CD4-positive, alpha-beta T cell (primary cell): ENCODE results near the gene CINP. TPM values are rescaled to one million over a fixed set of nuclear protein-coding genes. Genes with fewer than 3 reads are reported as not detected.

Source experiments
- ATAC-seq: fragments of 200-7000 bp; cut with Tn5 transposase; one replicate; pipeline ENCODE4 v1.10.0; 2022; ENCODE audit warnings: mild to moderate bottlenecking; ENCODE audit not compliant: poor library complexity
- CTCF ChIA-PET: fragments of 350-600 bp; sonication (Branson Sonifier 250); formaldehyde crosslinking; loops from one replicate; lab custom pipeline; 2021; ENCODE audit warnings: antibody characterized with exemption, inconsistent platforms; lab: Charles Lee
- POLR2A ChIA-PET: fragments of 350-600 bp; sonication (Branson Sonifier 250); formaldehyde crosslinking; loops from one replicate; lab custom pipeline; 2021; ENCODE audit warnings: antibody characterized with exemption, inconsistent platforms; lab: Charles Lee
- DNase-seq, 14 experiments: peaks; one replicate each; pipeline ENCODE4 v3.0.0-alpha.2; 2013 to 2020; ENCODE audit warnings: mixed read lengths in 2 of 14
- H3K27ac ChIP-seq, 2 donors: one replicate each; pipeline versions ENCODE4 v1.5.1 to v1.7.0; 2013; ENCODE audit warnings: low read length in 2 of 2, low read depth in 1 of 2, mild to moderate bottlenecking in 1 of 2
- H3K27me3 ChIP-seq, 2 experiments: 1 replicate in 1 of 2; 2 replicates in 1 of 2; pipeline versions ENCODE4 v1.6.1 to v1.7.0; 2013; ENCODE audit warnings: low read length in 2 of 2, control low read depth in 1 of 2, mild to moderate bottlenecking in 1 of 2, moderate library complexity in 1 of 2; ENCODE audit not compliant: insufficient read depth in 2 of 2, control insufficient read depth in 1 of 2
- H3K36me3 ChIP-seq: one replicate; pipeline ENCODE4 v1.6.1; 2013; ENCODE audit warnings: low read length, control low read depth; ENCODE audit not compliant: insufficient read depth
- H3K4me1 ChIP-seq: one replicate; pipeline ENCODE4 v1.6.1; 2013; ENCODE audit warnings: low read length, control low read depth; ENCODE audit not compliant: insufficient read depth
- H3K4me3 ChIP-seq: one replicate; pipeline ENCODE4 v1.5.1; 2013; ENCODE audit warnings: mild to moderate bottlenecking, low read length, moderate library complexity
- H3K9me3 ChIP-seq, 2 experiments: 1 replicate in 1 of 2; 2 replicates in 1 of 2; pipeline versions ENCODE4 v1.6.1 to v1.7.0; 2013; ENCODE audit warnings: low read length in 2 of 2, mild to moderate bottlenecking in 2 of 2, control low read depth in 1 of 2, moderate library complexity in 1 of 2; ENCODE audit not compliant: control insufficient read depth in 1 of 2, insufficient read depth in 1 of 2
- H3K27ac Mint-ChIP-seq: one replicate; pipeline ENCODE4 v1.8.0; 2020; ENCODE audit warnings: mixed read lengths
- H3K27me3 Mint-ChIP-seq: one replicate; pipeline ENCODE4 v1.8.0; 2021; ENCODE audit warnings: mixed read lengths
- H3K36me3 Mint-ChIP-seq: one replicate; pipeline ENCODE4 v1.8.0; 2021; ENCODE audit warnings: low read depth, mixed read lengths
- H3K4me1 Mint-ChIP-seq: one replicate; pipeline ENCODE4 v1.8.0; 2021; ENCODE audit warnings: low read depth, mixed read lengths
- H3K4me3 Mint-ChIP-seq: one replicate; pipeline ENCODE4 v1.8.0; 2020; ENCODE audit warnings: mild to moderate bottlenecking, mixed read lengths
- H3K9me3 Mint-ChIP-seq: one replicate; pipeline ENCODE4 v1.8.0; 2020; ENCODE audit warnings: mixed read lengths
- intact Hi-C, 2 experiments: fragments of 100-400 bp; cut with DNase I in 1 of 2; cut with micrococcal nuclease in 1 of 2; formaldehyde crosslinking; loops; one replicate each; pipeline versions ENCODE4 v1.15.1 to v1.9.0; 2023 to 2025; cut with DNase I, micrococcal nuclease
- total RNA-seq, 174 experiments: library from RNA in 2 of 174; stranded (reverse) in 2 of 174; gene quantifications; one replicate each; pipeline ENCODE4 v1.2.3 and lab custom pipeline; 2021 to 2026
- TF ChIP-seq, protein P1 (sequence below): fragments of 200-600 bp; IDR thresholded peaks from one replicate; pipeline ENCODE4 v1.8.0; 2022; ENCODE audit warnings: antibody characterized with exemption, mild to moderate bottlenecking

The CINP gene
- total RNA-seq, 2 experiments from 2014 or later, result 12.6 to 14.5 TPM

DNA sequence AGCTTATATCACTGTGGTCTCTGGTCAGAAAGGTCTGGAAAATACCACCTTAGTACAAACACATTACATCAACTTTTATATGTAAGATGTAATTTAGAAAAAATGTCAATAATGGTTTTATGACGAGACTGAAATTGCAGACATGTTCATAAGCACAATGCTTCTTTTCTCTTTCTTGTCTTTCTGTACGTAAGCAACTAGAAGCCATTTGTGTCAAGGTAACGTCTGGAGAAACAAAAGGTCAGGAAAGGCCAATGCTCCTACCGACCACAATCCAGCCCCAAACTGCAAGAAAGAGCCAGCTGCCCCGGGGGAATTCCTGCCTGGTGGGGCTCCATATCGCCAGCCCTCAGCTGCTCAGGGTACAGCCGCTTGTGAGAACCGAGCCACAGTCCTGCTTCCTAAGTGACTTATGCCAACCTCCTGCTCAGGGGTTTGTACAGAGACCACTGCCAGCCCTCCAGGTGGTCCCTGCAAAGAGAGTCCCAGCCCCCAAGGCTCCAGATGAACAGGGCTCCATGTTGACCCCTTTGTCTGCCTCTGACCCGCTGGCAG is 36.8 kb downstream of the CINP start:
- intact Hi-C loops, result no loop called here

DNA sequence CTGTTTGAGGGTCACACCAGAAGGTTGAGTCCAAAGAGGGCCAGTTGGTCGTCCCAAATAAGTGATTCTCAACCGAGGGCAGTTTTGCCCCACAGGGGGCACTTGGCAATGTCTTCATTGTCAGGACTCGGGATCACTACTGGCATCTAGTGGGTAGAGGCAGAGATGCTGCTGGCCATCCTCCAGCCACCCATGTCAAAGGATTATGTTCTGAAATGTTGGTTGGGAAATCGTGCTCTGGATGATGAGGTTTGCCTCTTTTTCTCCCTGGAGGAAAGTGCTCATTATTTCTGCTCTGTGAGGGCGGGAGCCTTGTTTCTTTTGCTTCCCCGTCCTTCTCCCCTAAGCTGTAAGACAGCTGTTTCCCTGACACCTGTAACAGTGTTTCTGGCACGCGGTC is 39.6 kb downstream of the CINP start:
- Mint-ChIP-seq H3K36me3 (peaks cover 27% of the 10 kb centered on the region), H3K4me3 (peak overlapping the region; percentile 75), H3K4me1 (peaks cover 27% of the 10 kb centered on the region), H3K27ac (peak overlapping the region; percentile 100), H3K9me3 (no peaks in the 10 kb centered on the region), H3K27me3 (peaks cover 6% of the 10 kb centered on the region)
- ChIA-PET POLR2A (no interaction called here), CTCF (no interaction called here)
- Histone ChIP-seq H3K4me1 (peaks cover 27% of the 10 kb centered on the region), H3K27ac (no peak overlapping the region), H3K36me3 (no peaks in the 10 kb centered on the region), H3K27me3 (no peaks in the 10 kb centered on the region), H3K9me3 (no peaks in the 10 kb centered on the region), H3K4me3 (no peak overlapping the region)
- TF ChIP-seq, protein P1, sequence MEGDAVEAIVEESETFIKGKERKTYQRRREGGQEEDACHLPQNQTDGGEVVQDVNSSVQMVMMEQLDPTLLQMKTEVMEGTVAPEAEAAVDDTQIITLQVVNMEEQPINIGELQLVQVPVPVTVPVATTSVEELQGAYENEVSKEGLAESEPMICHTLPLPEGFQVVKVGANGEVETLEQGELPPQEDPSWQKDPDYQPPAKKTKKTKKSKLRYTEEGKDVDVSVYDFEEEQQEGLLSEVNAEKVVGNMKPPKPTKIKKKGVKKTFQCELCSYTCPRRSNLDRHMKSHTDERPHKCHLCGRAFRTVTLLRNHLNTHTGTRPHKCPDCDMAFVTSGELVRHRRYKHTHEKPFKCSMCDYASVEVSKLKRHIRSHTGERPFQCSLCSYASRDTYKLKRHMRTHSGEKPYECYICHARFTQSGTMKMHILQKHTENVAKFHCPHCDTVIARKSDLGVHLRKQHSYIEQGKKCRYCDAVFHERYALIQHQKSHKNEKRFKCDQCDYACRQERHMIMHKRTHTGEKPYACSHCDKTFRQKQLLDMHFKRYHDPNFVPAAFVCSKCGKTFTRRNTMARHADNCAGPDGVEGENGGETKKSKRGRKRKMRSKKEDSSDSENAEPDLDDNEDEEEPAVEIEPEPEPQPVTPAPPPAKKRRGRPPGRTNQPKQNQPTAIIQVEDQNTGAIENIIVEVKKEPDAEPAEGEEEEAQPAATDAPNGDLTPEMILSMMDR, result peak; percentile 46
- ATAC-seq, result no peak
- intact Hi-C loops, result loop anchor here in 1 of 2 experiments (5.0 kb wide), 1 partner anchor 269 kb away; the partner anchor contains the start of gene RCOR1
- DNase-seq, result peak in 4 of 14 experiments; percentile 25 to 64 (median 48)

More for the DNA sequence above, 36.8 kb downstream of the CINP start:
- H3K27me3 ChIP-seq, result no peaks in the 10 kb centered on the region
- no peak for ATAC-seq
- H3K36me3 ChIP-seq, result no peaks in the 10 kb centered on the region
- H3K4me3 Mint-ChIP-seq, result no peak overlapping the region
- H3K36me3 Mint-ChIP-seq, result peaks cover 13% of the 10 kb centered on the region
- ChIA-PET POLR2A (no interaction called here), CTCF (interaction anchor here (1.9 kb wide), 1 partner anchor 9 kb away, joined by 5 read pairs; no protein-coding TSS in a partner anchor)
- no peak overlapping the region for H3K27ac ChIP-seq
- H3K27ac Mint-ChIP-seq, result no peak overlapping the region
- H3K27me3 Mint-ChIP-seq, result no peaks in the 10 kb centered on the region
- no peaks in the 10 kb centered on the region for H3K9me3 Mint-ChIP-seq
- TF ChIP-seq, protein P1, result no peak
- H3K4me3 ChIP-seq, result no peak overlapping the region
- no peak for DNase-seq
- peaks cover 10% of the 10 kb centered on the region for H3K4me1 Mint-ChIP-seq
- no peaks in the 10 kb centered on the region for H3K9me3 ChIP-seq
- H3K4me1 ChIP-seq, result peaks cover 3% of the 10 kb centered on the region

DNA sequence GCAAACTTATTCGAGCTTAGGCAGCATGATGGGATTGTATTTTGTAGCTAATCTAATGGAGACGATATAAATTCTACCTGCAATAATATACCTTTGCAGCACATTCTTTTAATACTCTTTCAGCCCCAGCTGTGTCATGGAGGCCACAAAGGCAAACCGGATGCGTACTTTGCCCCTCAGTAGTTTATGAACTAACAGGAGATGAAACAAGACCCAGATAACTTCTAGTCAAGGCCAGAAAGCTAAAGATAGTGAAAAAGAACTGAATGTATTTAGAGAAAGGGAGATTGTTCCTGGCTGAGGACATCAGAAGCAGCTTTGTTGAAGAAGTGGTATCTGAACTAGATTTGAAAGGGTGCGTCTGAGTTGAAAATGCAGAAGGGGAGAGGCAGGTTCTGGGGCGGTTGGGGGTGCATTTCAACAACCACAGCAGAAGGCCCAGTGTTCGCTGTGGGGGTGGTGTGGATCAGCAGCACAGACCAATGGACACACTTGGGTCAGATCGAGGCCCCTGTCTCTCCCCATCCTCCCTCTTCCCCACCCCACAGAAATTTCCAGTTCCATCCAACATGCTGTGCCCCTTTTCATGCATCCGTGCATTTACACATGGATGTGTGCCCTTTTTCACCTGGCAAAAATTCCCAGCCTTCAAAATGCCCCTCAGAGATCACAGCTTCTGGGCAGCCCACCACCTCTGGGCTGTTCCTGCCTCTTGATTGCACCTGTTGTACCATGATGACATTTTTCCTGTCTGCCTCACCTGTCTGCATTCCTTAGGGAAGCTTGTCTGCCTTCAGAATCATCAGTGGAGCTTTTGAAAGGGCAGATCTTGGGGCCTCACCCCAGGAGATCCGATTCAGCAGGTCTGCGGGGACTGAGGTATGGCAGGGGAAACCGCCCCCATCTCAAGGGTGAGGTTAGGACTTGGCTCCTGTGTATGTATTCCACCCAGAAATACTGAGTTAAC is 41.0 kb downstream of the CINP start:
- Histone ChIP-seq H3K36me3 (no peaks in the 10 kb centered on the region), H3K4me1 (peaks cover 40% of the 10 kb centered on the region), H3K27me3 (no peaks in the 10 kb centered on the region), H3K9me3 (no peaks in the 10 kb centered on the region), H3K4me3 (no peak overlapping the region), H3K27ac (no peak overlapping the region)
- Mint-ChIP-seq H3K9me3 (no peaks in the 10 kb centered on the region), H3K4me3 (peak overlapping the region; percentile 96), H3K36me3 (peaks cover 36% of the 10 kb centered on the region), H3K27me3 (peaks cover 8% of the 10 kb centered on the region), H3K4me1 (peaks cover 38% of the 10 kb centered on the region), H3K27ac (peak overlapping the region; percentile 100)
- no peak for DNase-seq
- POLR2A ChIA-PET, result interaction anchor here (1.7 to 3.3 kb wide), 2 partner anchors 17 to 41 kb away, joined by 8 to 17 read pairs; partner anchors contain the start of genes CINP, MOK and TECPR2
- TF ChIP-seq, protein P1, result no peak
- CTCF ChIA-PET, result interaction anchor here (1.1 kb wide), 1 partner anchor 26 kb away, joined by 3 read pairs; no protein-coding TSS in a partner anchor
- no peak for ATAC-seq
- intact Hi-C loops, result loop anchor here in 1 of 2 experiments (5.0 kb wide), 1 partner anchor 271 kb away; the partner anchor contains the start of gene RCOR1
